ENCODE measurements around the gene CRYBG1. TPM values are rescaled to one million over a fixed set of nuclear protein-coding genes. Genes with fewer than 3 reads are reported as not detected.

Gene CRYBG1
- total and polyA plus RNA-seq, 2 of the 13 experiments (the other 11 are each of a cell fraction or from before 2014, with no cell fraction given) = 10.1 to 21.9 TPM

GRCh38 chr6:106546261-106546690 lies 185.8 kb downstream of the CRYBG1 start:
- Histone ChIP-seq H3K36me3 (replicated peaks in 1 of 2; ENCODE audit: control insufficient read depth in 1 of 2, insufficient read depth in 2 of 2, low read length in 2 of 2) (peaks cover 4 to 20% of the 10 kb centered on the region in 2 experiments; a peak in 4 of 5 replicates), H3K4me3 (replicated peaks in 1 of 3; ENCODE audit: insufficient read depth in 1 of 3, low read depth in 2 of 3, low read length in 3 of 3) (no peak overlapping the region), H3K79me2 (ENCODE audit: insufficient read depth, low read length) (no peaks in the 10 kb centered on the region), H3K9me3 (ENCODE audit: low read length) (no peaks in the 10 kb centered on the region), H3K27me3 (ENCODE audit: control insufficient read depth in 1 of 2, insufficient read depth in 2 of 2, low read length in 2 of 2) (no peaks in the 10 kb centered on the region), H3K9ac (ENCODE audit: insufficient read depth, low read depth, low read length) (no peak overlapping the region), H3K4me1 (ENCODE audit: insufficient read depth, low read length) (peaks cover 38% of the 10 kb centered on the region), H3K4me2 (ENCODE audit: low read depth, low read length) (no peak overlapping the region), H3K27ac (ENCODE audit: extremely low read length, insufficient read depth, low read length) (no peak overlapping the region), H2AFZ (ENCODE audit: low read length) (no peak overlapping the region), H4K20me1 (ENCODE audit: insufficient read depth, low read length) (no peaks in the 10 kb centered on the region)
- TF ChIP-seq ZNF746 (CRISPR knock-in tag; IDR thresholded peaks at IDR 0.05) (no peak), GATA4 (IDR thresholded peaks at IDR 0.05; ENCODE audit: borderline replicate concordance, low read depth) (no peak), ZNF331 (CRISPR knock-in tag; IDR thresholded peaks at IDR 0.05) (no peak), ZNF234 (CRISPR knock-in tag; conservative IDR thresholded peaks at IDR 0.05) (no peak), FUBP1 (CRISPR knock-in tag; IDR thresholded peaks at IDR 0.05; ENCODE audit: borderline replicate concordance) (no peak), ZSCAN30 (CRISPR knock-in tag; IDR thresholded peaks at IDR 0.05) (no peak), SOX5 (CRISPR knock-in tag; IDR thresholded peaks at IDR 0.05; ENCODE audit: borderline replicate concordance) (no peak), PRDM15 (CRISPR knock-in tag; IDR thresholded peaks at IDR 0.05) (no peak), THAP11 (CRISPR knock-in tag; IDR thresholded peaks at IDR 0.05) (no peak), HDAC6 (IDR thresholded peaks at IDR 0.05; ENCODE audit: low read depth, low read length) (no peak), TCF7L2 (IDR thresholded peaks at IDR 0.05; ENCODE audit: low read depth, low read length) (no peak), ZNF3 (CRISPR knock-in tag; IDR thresholded peaks at IDR 0.05) (no peak), ARID2 (CRISPR knock-in tag; IDR thresholded peaks at IDR 0.05; ENCODE audit: borderline replicate concordance) (no peak), FIP1L1 (IDR thresholded peaks at IDR 0.05; ENCODE audit: borderline replicate concordance, insufficient read depth, low read depth, low read length) (no peak), HCFC1 (IDR thresholded peaks at IDR 0.05; ENCODE audit: low read depth, low read length) (no peak)
- 94% methylated on average over 2 of the region's 2 CpGs for WGBS (ENCODE audit: low lambda C conversion rate)
- no peak for DNase-seq (ENCODE audit: low spot score)
- ChIA-PET CTCF (ENCODE audit: low intra/inter-chr PET ratio, low total read pairs) (no interaction called here), POLR2A (no interaction called here)
- no peak for ATAC-seq
- BruUV-seq (replicated peaks) = no TSS peak
- intact Hi-C loops (cut with micrococcal nuclease; ENCODE audit: unreplicated experiment) (loop anchor here (5.0 kb wide), 1 partner anchor 34 kb away; no protein-coding TSS in a partner anchor), in situ Hi-C loops (cut with HindIII; ENCODE audit: extremely low pct_ligation_motif_present, low pct_unique_long_range_greater_than_20kb) (no loop called here)
- FAIRE-seq = no peak
